GM19025 (cell line): ENCODE results near the gene CXCL13.
"Not testable (repeated sequence)": the region's sequence is repeated elsewhere in the genome, so short reads cannot be mapped to it uniquely, and the experiment has no call there.

Experiments
- ATAC-seq: cut with Tn5 transposase; IDR thresholded peaks from one replicate; pipeline ENCODE4 v1.9.1; 2021; ENCODE audit warnings: mild to moderate bottlenecking, low read depth, moderate library complexity; ENCODE audit not compliant: unreplicated experiment

CXCL13 gene

GRCh38 chr4:77652237-77652897, 46.7 kb downstream of the CXCL13 start:
- no peak for ATAC-seq

GRCh38 chr4:77653162-77653758, 47.6 kb downstream of the CXCL13 start:
- no peak for ATAC-seq

- not testable (repeated sequence) for ATAC-seq
Observed at GRCh38 chr4:77660318-77660717, 54.7 kb downstream of the CXCL13 start.
